Activated T-cell treated with anti-CD3 and anti-CD28 coated beads for 1 hour (primary cell): ENCODE data around the gene ST13.
"Not testable (repeated sequence)": the region's sequence is repeated elsewhere in the genome, so short reads cannot be mapped to it uniquely, and the experiment has no call there.

Source experiments
- DNase-seq: peaks from one replicate; pipeline ENCODE4 v3.0.0-alpha.2; 2020; ENCODE audit warnings: low read depth

Gene ST13

GRCh38 chr22:40856513-40857308, at the start of gene ST13, which contains the start of gene XPNPEP3:
Gene ST13, minus strand, starts transcription at chr22:40856639. Its CDS starts 99 bp downstream, at chr22:40856540.
Gene XPNPEP3, plus strand, starts transcription at chr22:40857148. Its CDS starts 34 bp downstream, at chr22:40857182.
- DNase-seq: peak; percentile 94

- no peak for DNase-seq
These were observed 47.7 kb upstream of the ST13 start for GRCh38 chr22:40904101-40904500.

GRCh38 chr22:40898850-40899357, 42.5 kb upstream of the ST13 start:
- DNase-seq: no peak

- no peak for DNase-seq
These were observed 38.0 kb upstream of the ST13 start for GRCh38 chr22:40894417-40894816.

GRCh38 chr22:40890881-40891280, 34.4 kb upstream of the ST13 start:
- no peak for DNase-seq

- DNase-seq: no peak
These were observed 32.7 kb upstream of the ST13 start for GRCh38 chr22:40889116-40889515.

GRCh38 chr22:40878922-40879321, 22.5 kb upstream of the ST13 start:
- no peak for DNase-seq

- DNase-seq: no peak
These were observed 21.0 kb upstream of the ST13 start for GRCh38 chr22:40877488-40877887.

- no peak for DNase-seq
These were observed 20.5 kb upstream of the ST13 start for GRCh38 chr22:40876907-40877306.

- no peak for DNase-seq
These were observed 18.7 kb upstream of the ST13 start for GRCh38 chr22:40875111-40875510.

GRCh38 chr22:40874016-40874415, 17.6 kb upstream of the ST13 start:
- no peak for DNase-seq

GRCh38 chr22:40868379-40868778, 11.9 kb upstream of the ST13 start:
- DNase-seq: not testable (repeated sequence)

- DNase-seq: no peak
These were observed 10.7 kb upstream of the ST13 start for GRCh38 chr22:40867109-40867508.

- DNase-seq: no peak
These were observed 6.1 kb upstream of the ST13 start for GRCh38 chr22:40862537-40862936.

GRCh38 chr22:40862013-40862412, 5.6 kb upstream of the ST13 start, which contains the start of gene DNAJB7:
Gene DNAJB7, minus strand, starts transcription at chr22:40862113. Its CDS starts 119 bp downstream, at chr22:40861994.
- DNase-seq: no peak

GRCh38 chr22:40857309-40857855, 943 bp upstream of the ST13 start:
- no peak for DNase-seq

GRCh38 chr22:40855979-40856512, 393 bp downstream of the ST13 start:
- DNase-seq: peak; percentile 3

- DNase-seq: no peak
These were observed 1.1 kb downstream of the ST13 start for GRCh38 chr22:40855071-40855978.

GRCh38 chr22:40853961-40854360, 2.5 kb downstream of the ST13 start:
- DNase-seq: no peak

GRCh38 chr22:40853333-40853732, 3.1 kb downstream of the ST13 start:
- no peak for DNase-seq

- not testable (repeated sequence) for DNase-seq
These were observed 10.6 kb downstream of the ST13 start for GRCh38 chr22:40845816-40846215.

- DNase-seq: no peak
These were observed 11.5 kb downstream of the ST13 start for GRCh38 chr22:40844951-40845350.
